CD14-positive monocyte (primary cell): ENCODE measurements around the gene RFNG. TPM values are rescaled to one million over a fixed set of nuclear protein-coding genes. Genes with fewer than 3 reads are reported as not detected.

Source experiments
- DNase-seq, 3 donors: peaks; one replicate each; pipeline ENCODE4 v3.0.0-alpha.2; 2011 to 2022
- H2AFZ ChIP-seq: 2 replicates; pipeline ENCODE4 v1.6.0; 2012; ENCODE audit warnings: mild to moderate bottlenecking, low read depth, low read length, inconsistent platforms; ENCODE audit not compliant: insufficient read depth, poor library complexity, severe bottlenecking
- H3K27ac ChIP-seq, 2 donors: 1 replicate in 1 of 2; 2 replicates in 1 of 2; pipeline ENCODE4 v1.5.1; 2012 to 2013; ENCODE audit warnings: low read length in 2 of 2, control low read depth in 1 of 2, inconsistent platforms in 1 of 2, low read depth in 1 of 2, mild to moderate bottlenecking in 1 of 2
- H3K27me3 ChIP-seq, 2 donors: one replicate each; pipeline versions ENCODE4 v1.6.0 to v1.6.1; 2011 to 2013; ENCODE audit warnings: low read length in 2 of 2; ENCODE audit not compliant: control insufficient read depth in 2 of 2, insufficient read depth in 2 of 2
- H3K36me3 ChIP-seq, 2 donors: replicated peaks in 1 of 2; 1 replicate in 1 of 2; 2 replicates in 1 of 2; pipeline versions ENCODE4 v1.5.1 to v1.6.1; 2012 to 2013; ENCODE audit warnings: low read length in 2 of 2, control low read depth in 1 of 2, inconsistent platforms in 1 of 2, mild to moderate bottlenecking in 1 of 2; ENCODE audit not compliant: insufficient read depth in 2 of 2, control insufficient read depth in 1 of 2
- H3K4me1 ChIP-seq, 2 donors: 1 replicate in 1 of 2; 2 replicates in 1 of 2; pipeline versions ENCODE4 v1.5.1 to v1.6.1; 2012 to 2013; ENCODE audit warnings: low read length in 2 of 2, control low read depth in 1 of 2, inconsistent platforms in 1 of 2, mild to moderate bottlenecking in 1 of 2, moderate library complexity in 1 of 2; ENCODE audit not compliant: insufficient read depth in 2 of 2, control insufficient read depth in 1 of 2
- H3K4me2 ChIP-seq: replicated peaks from 2 replicates; pipeline ENCODE3; 2012; ENCODE audit warnings: low read length, moderate library complexity, mild to moderate bottlenecking; ENCODE audit not compliant: poor library complexity, severe bottlenecking; ENCODE audit errors: extremely low read depth
- H3K4me3 ChIP-seq, 3 experiments: fragments of 200-600 bp in 1 of 3; sonication (generic) in 1 of 3; replicated peaks in 1 of 3; 1 replicate in 2 of 3; 2 replicates in 1 of 3; pipeline ENCODE4 v1.5.1; 2011 to 2013; ENCODE audit warnings: low read length in 3 of 3, mild to moderate bottlenecking in 3 of 3, control low read depth in 2 of 3, low read depth in 2 of 3, inconsistent platforms in 1 of 3, moderate library complexity in 1 of 3
- H3K79me2 ChIP-seq: 2 replicates; pipeline ENCODE4 v1.6.0; 2012; ENCODE audit warnings: mild to moderate bottlenecking, control low read depth, inconsistent platforms, low read length, moderate library complexity; ENCODE audit not compliant: insufficient read depth
- H3K9ac ChIP-seq: 2 replicates; pipeline ENCODE4 v1.6.0; 2017; ENCODE audit warnings: low read length, mild to moderate bottlenecking; ENCODE audit not compliant: insufficient read depth, poor library complexity, severe bottlenecking
- H3K9me3 ChIP-seq, 2 donors: replicated peaks in 1 of 2; 1 replicate in 1 of 2; 2 replicates in 1 of 2; pipeline versions ENCODE4 v1.5.1 to v1.6.1; 2012 to 2013; ENCODE audit warnings: low read length in 2 of 2, control low read depth in 1 of 2; ENCODE audit not compliant: control insufficient read depth in 1 of 2, insufficient read depth in 1 of 2
- H4K20me1 ChIP-seq: 2 replicates; pipeline ENCODE4 v1.6.0; 2012; ENCODE audit warnings: mild to moderate bottlenecking, low read length, control low read depth, moderate library complexity; ENCODE audit not compliant: insufficient read depth
- H3K27ac Mint-ChIP-seq, 7 donors: one replicate each; pipeline ENCODE4 v1.8.0; 2020; ENCODE audit warnings: mild to moderate bottlenecking in 7 of 7, mixed read lengths in 7 of 7, moderate library complexity in 6 of 7, inconsistent platforms in 2 of 7
- H3K27me3 Mint-ChIP-seq, 3 donors: one replicate each; pipeline ENCODE4 v1.8.0; 2021 to 2022; ENCODE audit warnings: low read depth in 3 of 3, mild to moderate bottlenecking in 3 of 3, mixed read lengths in 3 of 3, moderate library complexity in 3 of 3, inconsistent platforms in 1 of 3
- H3K36me3 Mint-ChIP-seq, 2 donors: one replicate each; pipeline ENCODE4 v1.8.0; 2020; ENCODE audit warnings: mixed read lengths in 2 of 2, inconsistent platforms in 1 of 2, mild to moderate bottlenecking in 1 of 2
- H3K4me1 Mint-ChIP-seq: one replicate; pipeline ENCODE4 v1.8.0; 2020; ENCODE audit warnings: mild to moderate bottlenecking, mixed read lengths
- H3K4me3 Mint-ChIP-seq, 2 donors: one replicate each; pipeline ENCODE4 v1.8.0; 2020; ENCODE audit warnings: mild to moderate bottlenecking in 2 of 2, mixed read lengths in 2 of 2, moderate library complexity in 1 of 2
- H3K9me3 Mint-ChIP-seq, 7 donors: one replicate each; pipeline ENCODE4 v1.8.0; 2020 to 2022; ENCODE audit warnings: mixed read lengths in 7 of 7, mild to moderate bottlenecking in 6 of 7, moderate library complexity in 6 of 7, inconsistent platforms in 2 of 7
- CTCF ChIP-seq: fragments of 200-600 bp; IDR thresholded peaks from one replicate; pipeline ENCODE4 v1.8.0; 2022; ENCODE audit warnings: antibody characterized with exemption, mild to moderate bottlenecking
- WGBS: methylation state at CpG from one replicate; pipeline ENCODE4 v1.1.5; 2013; ENCODE audit warnings: missing lambda C conversion rate; ENCODE audit not compliant: insufficient coverage; 5-methylcytosine and 5-hydroxymethylcytosine counted together
- intact Hi-C, 2 donors: fragments of 100-400 bp; cut with micrococcal nuclease; formaldehyde crosslinking; loops; one replicate each; pipeline versions ENCODE4 v1.15.0 to v1.15.1; 2023
- polyA plus RNA-seq, 3 donors: library from polyadenylated mRNA; depleted of rRNA in 1 of 3; unstranded in 2 of 3; stranded (reverse) in 1 of 3; fragments of 300-500 nt in 2 of 3; fragments of >200 nt in 1 of 3; fragmentation: Illumina TruSeq in 2 of 3; gene quantifications; 1 replicate in 2 of 3; 2 replicates in 1 of 3; pipeline ENCODE4 v1.2.3, GENCODE V29; 2012 to 2021

RFNG gene
- polyA plus RNA-seq, 3 donors = 1.5 to 32.4 (median 4.1) TPM

GRCh38 chr17:82048571-82048971, 3.0 kb downstream of the RFNG start:
- DNase-seq = no peak
- Histone ChIP-seq H3K4me3 (no peak overlapping the region), H3K79me2 (peaks cover 19% of the 10 kb centered on the region), H3K36me3 (peaks cover 23 to 32% of the 10 kb centered on the region in 2 donors), H3K27me3 (no peaks in the 10 kb centered on the region), H3K9me3 (no peaks in the 10 kb centered on the region), H3K4me1 (peaks cover 20 to 28% of the 10 kb centered on the region in 2 donors), H4K20me1 (peaks cover 14% of the 10 kb centered on the region), H2AFZ (no peak overlapping the region), H3K4me2 (no peak overlapping the region), H3K9ac (no peak overlapping the region), H3K27ac (no peak overlapping the region)
- H3K4me3 Mint-ChIP-seq = no peak overlapping the region
- peaks cover 17 to 39% of the 10 kb centered on the region in 2 donors for H3K36me3 Mint-ChIP-seq
- intact Hi-C loops = no loop called here
- 97% methylated on average over 16 of the region's 20 CpGs for WGBS
- H3K27me3 Mint-ChIP-seq = no peaks in the 10 kb centered on the region
- peaks cover 19% of the 10 kb centered on the region for H3K4me1 Mint-ChIP-seq
- no peak for TF ChIP-seq CTCF
- H3K9me3 Mint-ChIP-seq = no peaks in the 10 kb centered on the region
- H3K27ac Mint-ChIP-seq = no peak overlapping the region

- H3K9me3 Mint-ChIP-seq = no peaks in the 10 kb centered on the region
- Histone ChIP-seq H2AFZ (no peak overlapping the region), H3K27me3 (no peaks in the 10 kb centered on the region), H3K9ac (no peak overlapping the region), H3K36me3 (peaks cover 20 to 28% of the 10 kb centered on the region in 2 donors), H3K9me3 (no peaks in the 10 kb centered on the region), H3K79me2 (peaks cover 13% of the 10 kb centered on the region), H3K4me1 (peaks cover 17 to 23% of the 10 kb centered on the region in 2 donors), H4K20me1 (peaks cover 9% of the 10 kb centered on the region), H3K4me2 (no peak overlapping the region), H3K4me3 (no peak overlapping the region), H3K27ac (no peak overlapping the region)
- no peak for DNase-seq
- no peak for TF ChIP-seq CTCF
- H3K4me1 Mint-ChIP-seq = peaks cover 15% of the 10 kb centered on the region
- H3K36me3 Mint-ChIP-seq = peaks cover 17 to 34% of the 10 kb centered on the region in 2 donors
- 98% methylated on average over 20 of the region's 25 CpGs for WGBS
- H3K27me3 Mint-ChIP-seq = no peaks in the 10 kb centered on the region
- H3K4me3 Mint-ChIP-seq = no peak overlapping the region
- H3K27ac Mint-ChIP-seq = peak overlapping the region in 1 of 7 donors; percentile 45
- intact Hi-C loops = no loop called here
These were observed 3.6 kb downstream of the RFNG start for GRCh38 chr17:82047914-82048570.
